Stimulated activated CD8-positive, alpha-beta memory T cell treated with anti-CD3 and anti-CD28 coated beads, Interleukin-4, amount 100 ng/mL, for 4 hours (primary cell): ENCODE data around the gene NBEA.

Experiments
- DNase-seq, 2 donors: peaks; one replicate each; pipeline ENCODE4 v3.0.0-alpha.2; 2020; ENCODE audit warnings: low read depth in 2 of 2, low spot score in 1 of 2

NBEA gene

DNA sequence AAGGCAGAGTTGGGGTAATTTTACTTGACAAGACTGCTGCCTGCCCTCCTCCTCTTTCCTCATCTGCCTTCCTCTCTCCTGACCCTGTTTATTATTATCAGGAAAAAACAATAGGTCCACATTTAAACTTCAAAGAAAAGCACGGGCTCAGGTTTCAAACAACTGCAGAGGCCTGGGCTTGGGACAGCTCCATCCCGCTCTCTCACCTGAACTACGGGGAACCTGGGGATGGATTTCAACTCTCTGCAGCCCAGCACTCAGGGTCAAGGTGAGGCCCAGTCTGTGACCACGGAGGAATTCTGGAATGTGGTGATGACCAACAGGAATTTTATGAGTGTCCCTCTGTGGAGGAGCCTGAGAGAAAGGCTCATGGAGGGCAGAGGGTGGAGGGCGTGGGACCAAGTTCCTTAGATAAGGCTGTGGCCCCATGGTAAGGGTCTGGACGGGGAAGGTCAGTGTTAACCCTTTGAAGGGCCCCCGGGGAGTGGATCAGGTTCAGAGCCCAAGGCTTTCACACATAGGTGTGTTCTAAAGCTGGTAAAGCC lies 755.2 kb downstream of the NBEA start:
- DNase-seq: no peak

DNA sequence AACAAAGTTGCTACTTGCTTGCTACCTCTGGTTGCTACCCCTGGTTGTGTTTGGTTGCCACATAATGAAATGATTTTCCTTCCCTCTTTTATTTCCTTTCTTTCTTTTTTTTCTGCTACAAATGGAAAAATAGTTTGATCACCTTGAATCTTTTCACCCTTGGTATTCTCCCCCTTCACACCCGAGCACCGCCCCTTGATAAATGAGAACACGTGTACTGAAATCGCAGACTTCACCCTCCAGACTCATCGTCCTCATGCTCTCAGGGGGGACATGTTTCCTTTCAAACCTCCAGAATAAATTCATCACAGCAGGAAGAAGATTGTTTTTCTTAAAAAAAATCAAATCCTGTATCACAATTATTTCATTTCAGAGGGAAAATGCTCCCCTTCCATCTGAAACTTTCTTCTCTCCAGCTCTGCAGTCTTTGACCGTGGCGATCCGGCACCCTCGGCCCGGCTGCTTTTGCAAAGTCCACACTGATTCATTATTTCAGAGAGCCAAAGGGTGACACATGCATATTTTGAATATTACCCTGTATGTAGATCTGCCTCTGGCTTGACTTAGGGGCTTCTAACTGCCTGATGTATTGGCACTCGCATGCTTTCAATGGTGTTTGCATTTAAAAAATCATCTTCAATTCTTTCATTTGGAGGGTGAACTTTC lies 757.0 kb downstream of the NBEA start:
- no peak for DNase-seq

DNA sequence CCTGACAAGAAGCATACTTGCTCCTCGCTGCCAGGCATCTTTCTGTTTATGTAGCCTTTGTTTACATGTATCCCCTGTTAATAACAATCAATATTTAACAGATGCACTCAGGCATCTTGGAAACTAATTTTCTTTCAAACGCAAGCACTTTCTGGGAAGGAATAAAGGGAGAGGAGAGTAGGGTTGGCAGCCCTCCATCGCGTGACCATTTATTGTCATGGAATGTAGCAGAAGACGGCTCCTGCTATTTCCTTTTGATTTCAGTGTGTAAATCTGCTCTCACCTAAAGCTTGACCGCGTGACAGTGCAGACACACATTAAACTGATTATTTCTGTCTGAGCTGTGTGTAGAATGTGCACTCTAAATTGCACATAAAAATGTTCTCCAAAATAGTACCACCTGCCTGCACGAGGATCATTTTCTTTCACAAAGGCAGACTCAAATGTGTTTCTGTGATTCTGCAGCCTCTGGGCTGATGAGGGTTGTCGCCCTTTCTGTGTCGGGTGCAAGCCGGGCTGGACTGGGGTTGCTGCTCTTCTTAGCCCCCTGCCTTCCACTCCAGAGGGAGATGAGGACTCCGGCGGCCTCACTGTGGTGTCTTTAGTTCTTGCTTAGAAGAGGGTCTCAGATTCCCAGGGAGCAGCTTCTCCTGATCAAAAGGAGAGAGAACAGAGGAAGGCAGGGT lies 757.9 kb downstream of the NBEA start:
- no peak for DNase-seq

DNA sequence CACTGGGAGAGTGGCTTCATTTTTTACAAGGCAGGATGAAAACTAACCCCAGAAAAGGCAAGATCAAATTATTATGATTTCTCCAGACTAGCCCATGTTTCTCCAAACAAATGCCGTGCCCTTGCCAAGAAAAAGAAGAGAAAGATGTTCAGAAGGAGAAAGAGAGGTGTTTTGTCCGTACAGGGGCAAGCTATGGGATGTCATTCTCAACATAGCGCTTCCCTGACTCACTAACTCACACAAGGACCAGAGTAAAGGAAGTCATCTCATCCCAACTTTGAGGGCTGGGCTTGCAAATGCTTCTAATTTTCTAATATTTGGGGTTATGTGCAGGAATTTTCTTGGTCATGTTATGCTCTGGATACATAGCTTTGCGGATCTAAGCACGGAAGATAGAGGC lies 758.6 kb downstream of the NBEA start:
- no peak for DNase-seq

GRCh38 chr13:35702316-35702715 lies 760.2 kb downstream of the NBEA start:
- no peak for DNase-seq

DNA sequence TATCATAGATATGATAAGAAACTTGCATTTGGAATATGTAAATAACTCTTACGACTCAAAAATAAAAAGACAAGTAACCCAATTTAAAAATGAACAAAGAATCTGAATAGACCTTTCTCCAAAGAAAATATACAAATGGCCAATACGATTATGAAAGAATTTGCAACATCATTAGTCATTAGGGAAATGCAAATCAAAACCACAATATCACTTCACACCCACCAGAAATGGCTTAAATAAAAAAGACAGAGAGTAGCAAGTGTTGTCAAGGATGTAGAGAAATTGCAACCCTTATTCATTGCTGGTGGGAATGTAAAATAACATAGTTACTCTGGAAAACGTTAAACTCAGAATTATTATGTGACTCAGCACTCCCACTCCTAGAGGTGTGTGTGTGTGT lies 761.0 kb downstream of the NBEA start:
- no peak for DNase-seq

- DNase-seq: no peak
These were observed 762.3 kb downstream of the NBEA start for GRCh38 chr13:35704331-35704730.

- DNase-seq: no peak
These were observed 764.2 kb downstream of the NBEA start for GRCh38 chr13:35706281-35706680.

DNA sequence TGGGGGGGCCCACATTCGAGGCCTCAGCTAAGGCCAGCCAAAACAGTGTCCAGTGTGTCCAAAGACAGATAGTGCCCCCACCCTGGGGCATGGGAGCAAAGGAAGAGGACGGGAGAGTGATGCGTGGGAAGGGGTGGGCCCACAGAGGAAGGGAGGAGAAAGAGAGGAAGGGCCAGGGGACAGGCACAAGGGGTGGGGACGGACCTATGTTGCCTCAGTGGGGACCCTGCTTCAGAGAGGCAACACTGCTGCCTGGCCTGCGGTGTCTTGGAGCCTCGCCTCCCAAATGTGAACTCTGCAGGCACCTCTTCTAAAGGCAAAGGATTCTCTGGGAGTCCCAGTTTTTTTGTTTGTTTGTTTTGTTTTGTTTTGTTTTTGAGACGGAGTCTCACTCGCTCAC lies 764.7 kb downstream of the NBEA start:
- DNase-seq: no peak

- no peak for DNase-seq
These were observed 769.8 kb downstream of the NBEA start for GRCh38 chr13:35711909-35712308.

- DNase-seq: no peak
These were observed 771.1 kb downstream of the NBEA start for GRCh38 chr13:35712907-35713761.

DNA sequence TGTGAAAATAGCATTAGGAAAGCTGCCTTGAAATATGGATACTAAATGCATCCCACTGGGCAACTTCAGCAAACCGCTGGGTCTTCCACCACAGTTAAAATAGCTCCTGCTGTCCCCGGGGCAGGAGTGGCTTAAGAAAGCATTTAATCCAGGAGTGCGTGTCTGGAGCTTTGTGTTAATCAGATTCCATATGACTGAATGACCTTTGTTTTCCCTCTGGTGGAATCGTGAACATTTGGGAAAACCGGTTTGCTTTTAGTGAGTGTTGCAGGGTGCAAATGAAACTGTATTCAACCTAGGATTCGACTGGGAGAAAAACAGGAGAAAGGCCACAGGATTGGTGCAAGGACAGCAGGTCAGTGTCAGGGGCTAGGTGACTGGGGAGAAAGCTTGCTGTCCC lies 772.1 kb downstream of the NBEA start:
- no peak for DNase-seq

GRCh38 chr13:35714588-35715377 lies 772.7 kb downstream of the NBEA start:
- DNase-seq: no peak

DNA sequence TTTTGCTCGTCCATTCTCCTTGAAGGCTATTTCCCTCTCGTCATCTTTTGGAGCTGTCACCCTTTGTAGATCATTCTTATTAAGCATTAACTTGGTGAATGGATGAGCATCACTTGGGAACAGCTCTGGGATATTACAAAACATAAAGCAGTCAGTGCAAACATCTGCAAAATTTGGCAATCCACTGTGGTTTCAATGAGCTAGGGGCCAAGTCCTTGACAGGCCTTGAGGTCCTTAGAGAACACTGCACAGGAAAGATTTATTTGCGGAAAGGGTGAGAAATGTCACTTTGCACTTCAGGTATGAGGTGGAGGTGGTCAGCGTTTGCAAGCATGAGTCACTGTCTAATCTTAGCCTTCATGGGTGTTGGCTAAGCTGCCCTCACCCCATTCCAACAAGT lies 774.1 kb downstream of the NBEA start:
- no peak for DNase-seq

DNA sequence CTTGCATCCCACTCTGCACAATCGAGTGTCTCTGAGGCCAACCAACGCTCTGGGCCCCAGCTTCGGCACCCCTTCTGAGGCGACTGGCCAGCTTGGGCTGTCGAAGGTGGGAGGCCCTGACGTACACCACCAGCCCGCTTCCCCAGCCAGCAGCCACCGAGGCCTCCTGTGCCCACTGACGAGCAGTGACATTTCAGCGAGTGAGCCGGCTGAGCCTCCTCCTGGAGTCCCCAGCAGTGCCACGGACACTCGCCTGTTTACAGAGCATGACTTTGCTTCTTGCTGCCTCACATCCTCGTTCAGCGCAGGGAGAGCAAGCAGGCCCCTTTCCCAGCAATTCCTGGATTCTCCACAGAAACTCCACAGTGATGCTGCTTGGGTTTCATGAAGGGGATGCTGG lies 774.7 kb downstream of the NBEA start:
- DNase-seq: no peak

DNA sequence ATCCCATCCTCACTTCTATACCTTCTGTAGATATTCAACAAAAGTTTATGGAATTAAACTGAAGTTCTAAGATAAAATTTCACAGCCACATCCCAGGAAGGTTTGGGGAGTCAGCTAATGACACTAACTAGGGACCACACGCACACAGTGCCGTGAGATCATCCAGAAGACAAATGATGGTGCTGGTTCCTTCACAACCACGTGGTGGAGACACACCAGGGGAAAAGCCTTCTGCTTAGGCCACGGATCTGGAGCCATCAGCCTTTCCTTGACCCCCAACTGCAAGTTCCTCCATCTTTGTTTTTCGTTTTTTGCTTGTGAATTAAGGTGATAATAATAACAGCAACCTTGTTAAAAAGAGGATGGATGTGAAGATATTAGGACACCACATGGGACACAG lies 776.0 kb downstream of the NBEA start:
- no peak for DNase-seq

DNA sequence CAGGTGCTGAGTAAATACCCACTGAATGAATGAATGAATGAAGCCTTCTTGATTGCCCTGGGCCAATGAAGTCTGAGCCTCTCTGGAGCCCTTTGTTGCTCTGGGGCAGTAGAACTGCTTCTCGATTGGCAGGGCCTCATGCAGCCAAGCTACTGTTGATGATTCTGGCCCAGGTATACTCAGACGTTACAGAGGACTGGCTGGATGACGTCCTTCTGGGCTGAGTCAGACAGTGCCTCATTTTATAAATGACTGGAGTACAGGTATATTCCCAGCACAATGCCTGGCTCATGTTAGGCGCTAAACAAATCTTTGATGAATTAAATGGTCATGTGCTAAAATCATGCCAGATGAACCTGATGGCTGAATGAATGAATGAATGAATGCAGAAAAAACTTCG lies 778.2 kb downstream of the NBEA start:
- no peak for DNase-seq

- DNase-seq: no peak
These were observed 778.9 kb downstream of the NBEA start for GRCh38 chr13:35720690-35721554.
